Fibroblast of pulmonary artery (primary cell): ENCODE data around the gene VSIG8.

ENCODE experiments used
- DNase-seq: peaks from one replicate; pipeline ENCODE4 v3.0.0-alpha.2; 2010; ENCODE audit warnings: low read depth
- H3K4me3 ChIP-seq: replicated peaks from 2 replicates; pipeline ENCODE4 v1.5.1; 2011; ENCODE audit warnings: low read depth, mild to moderate bottlenecking, control low read depth, low read length, moderate library complexity
- CTCF ChIP-seq: IDR thresholded peaks from 2 replicates; pipeline ENCODE4 v1.5.1; 2011; ENCODE audit warnings: mild to moderate bottlenecking, control low read depth, low read length, inconsistent platforms; ENCODE audit errors: missing control alignments

The VSIG8 gene

GRCh38 chr1:159815926-159816325, 46.5 kb downstream of the VSIG8 start:
- DNase-seq = no peak
- no peak for TF ChIP-seq CTCF
- no peak overlapping the region for H3K4me3 ChIP-seq

- no peak for DNase-seq
- H3K4me3 ChIP-seq = no peak overlapping the region
- no peak for TF ChIP-seq CTCF
Measured at GRCh38 chr1:159804924-159805323, 57.5 kb downstream of the VSIG8 start.
